Stomach (tissue), 4 donors: ENCODE data around the gene IBA57.

Experiments
- POLR2A ChIP-seq, 4 donors: fragments of 450-650 bp; IDR thresholded peaks; one replicate each; pipeline ENCODE4 v1.6.1; 2016; ENCODE audit warnings: antibody characterized with exemption in 4 of 4, control low read depth in 2 of 4, mild to moderate bottlenecking in 1 of 4, moderate library complexity in 1 of 4
- TF ChIP-seq, protein P1 (sequence below), 7 experiments: fragments of 450-650 bp in 4 of 7; fragments of 200-600 bp in 3 of 7; sonication (generic) in 3 of 7; IDR thresholded peaks; one replicate each; pipeline ENCODE4 v1.5.1; 2016 to 2019; ENCODE audit warnings: antibody characterized with exemption in 7 of 7, control low read depth in 2 of 7, mild to moderate bottlenecking in 1 of 7

DNA sequence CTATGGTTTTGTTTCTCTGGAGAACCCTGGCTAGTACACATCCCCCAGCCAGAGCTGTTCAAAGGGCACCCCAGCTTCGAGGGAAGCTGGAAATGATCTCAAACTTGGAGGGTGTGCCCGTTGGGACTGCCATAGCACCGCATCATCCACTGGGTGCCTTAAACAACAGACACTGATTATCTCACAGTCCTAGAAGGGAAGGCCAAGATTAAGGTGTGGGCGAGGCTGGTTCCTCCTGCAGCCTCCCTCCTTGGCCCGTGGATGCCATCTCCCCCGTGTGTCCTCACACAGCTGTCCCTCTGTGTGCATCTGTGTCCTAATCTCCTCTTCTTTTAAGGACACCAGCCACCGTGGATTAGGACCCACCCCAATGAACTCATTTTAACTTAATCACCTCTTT is 4.2 kb upstream of the IBA57 start:
- TF ChIP-seq, protein P1, sequence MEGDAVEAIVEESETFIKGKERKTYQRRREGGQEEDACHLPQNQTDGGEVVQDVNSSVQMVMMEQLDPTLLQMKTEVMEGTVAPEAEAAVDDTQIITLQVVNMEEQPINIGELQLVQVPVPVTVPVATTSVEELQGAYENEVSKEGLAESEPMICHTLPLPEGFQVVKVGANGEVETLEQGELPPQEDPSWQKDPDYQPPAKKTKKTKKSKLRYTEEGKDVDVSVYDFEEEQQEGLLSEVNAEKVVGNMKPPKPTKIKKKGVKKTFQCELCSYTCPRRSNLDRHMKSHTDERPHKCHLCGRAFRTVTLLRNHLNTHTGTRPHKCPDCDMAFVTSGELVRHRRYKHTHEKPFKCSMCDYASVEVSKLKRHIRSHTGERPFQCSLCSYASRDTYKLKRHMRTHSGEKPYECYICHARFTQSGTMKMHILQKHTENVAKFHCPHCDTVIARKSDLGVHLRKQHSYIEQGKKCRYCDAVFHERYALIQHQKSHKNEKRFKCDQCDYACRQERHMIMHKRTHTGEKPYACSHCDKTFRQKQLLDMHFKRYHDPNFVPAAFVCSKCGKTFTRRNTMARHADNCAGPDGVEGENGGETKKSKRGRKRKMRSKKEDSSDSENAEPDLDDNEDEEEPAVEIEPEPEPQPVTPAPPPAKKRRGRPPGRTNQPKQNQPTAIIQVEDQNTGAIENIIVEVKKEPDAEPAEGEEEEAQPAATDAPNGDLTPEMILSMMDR (IDR thresholded peaks at IDR 0.05) = no peak
- TF ChIP-seq POLR2A (IDR thresholded peaks at IDR 0.05) = no peak
